Stimulated activated CD4-positive, alpha-beta T cell treated with anti-CD3 and anti-CD28 coated beads, Interleukin-4, amount 100 ng/mL, for 1 hour (primary cell): ENCODE data around the gene HS3ST2.
"Not testable (repeated sequence)": the region's sequence is repeated elsewhere in the genome, so short reads cannot be mapped to it uniquely, and the experiment has no call there.

Experiments used
- DNase-seq: peaks from one replicate; pipeline ENCODE4 v3.0.0-alpha.2; 2020

The HS3ST2 gene

GRCh38 chr16:22885951-22886350, 72.0 kb downstream of the HS3ST2 start:
- DNase-seq, result no peak

DNA sequence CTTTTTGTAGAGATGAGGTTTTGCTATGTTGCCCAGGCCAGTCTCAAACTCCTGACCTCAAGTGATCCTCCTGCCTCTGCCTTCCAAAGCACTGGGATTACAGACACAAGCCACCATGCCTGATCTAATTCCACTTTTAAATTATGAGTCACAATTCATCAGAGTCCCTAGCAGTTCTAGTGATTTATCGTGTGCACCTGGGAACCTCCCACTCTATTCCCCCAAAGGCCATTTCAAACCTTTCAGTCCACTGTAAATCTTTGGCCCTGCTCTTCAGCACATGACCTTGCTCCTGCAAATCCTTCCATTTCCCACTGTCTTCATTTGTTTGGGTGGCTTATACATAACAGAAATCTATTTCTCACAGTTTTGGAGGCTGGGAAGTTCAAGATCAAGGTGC, 73.0 kb downstream of the HS3ST2 start:
- DNase-seq, result no peak

GRCh38 chr16:22887445-22887844, 73.5 kb downstream of the HS3ST2 start:
- DNase-seq, result no peak

GRCh38 chr16:22888791-22889190, 74.8 kb downstream of the HS3ST2 start:
- DNase-seq, result no peak

DNA sequence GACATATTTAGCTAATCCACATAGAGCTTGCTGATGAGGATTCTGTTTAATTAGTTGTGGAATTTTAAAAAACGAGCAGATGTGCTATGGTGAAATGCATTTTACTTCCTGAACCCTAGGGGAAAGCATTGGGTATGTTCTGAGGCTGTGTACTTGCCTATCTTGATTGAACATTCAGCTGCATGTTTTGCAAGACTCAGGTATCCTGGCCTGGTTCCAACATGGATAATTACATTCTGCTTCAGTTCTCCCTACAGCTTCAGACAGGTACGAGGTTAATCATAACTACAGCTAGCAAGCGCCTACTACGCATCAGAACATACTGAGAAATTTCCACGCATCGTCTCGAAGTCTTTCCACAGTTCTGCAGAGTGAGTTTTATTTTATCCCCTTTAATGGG, 77.0 kb downstream of the HS3ST2 start:
- DNase-seq, result no peak

GRCh38 chr16:22897184-22897583, 83.2 kb downstream of the HS3ST2 start:
- DNase-seq, result no peak

- DNase-seq, result no peak
Measured at GRCh38 chr16:22898131-22898530, 84.2 kb downstream of the HS3ST2 start.

DNA sequence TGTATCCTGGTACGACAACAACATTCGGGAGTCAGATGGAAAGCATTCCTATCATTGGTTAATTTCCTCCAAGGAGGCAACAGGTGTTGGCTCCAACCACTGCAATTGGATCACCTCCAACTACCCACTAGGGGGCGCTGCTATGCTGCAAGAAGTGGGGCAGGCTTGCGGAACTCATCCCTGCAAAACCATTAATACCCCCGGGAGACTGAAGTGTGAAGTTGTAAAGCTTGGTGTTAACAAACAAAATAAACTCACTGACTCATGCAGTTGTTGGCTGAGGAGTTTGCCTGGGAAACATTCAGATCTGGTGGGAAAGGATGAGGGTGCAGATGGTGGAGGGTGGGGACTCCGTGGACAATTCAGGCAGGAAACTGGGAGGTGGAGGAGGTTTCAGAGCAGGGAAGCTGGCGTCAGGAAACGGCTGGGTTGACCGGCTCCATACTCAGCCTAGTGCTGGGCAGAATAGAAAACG, 84.9 kb downstream of the HS3ST2 start:
- DNase-seq, result peak; percentile 32

DNA sequence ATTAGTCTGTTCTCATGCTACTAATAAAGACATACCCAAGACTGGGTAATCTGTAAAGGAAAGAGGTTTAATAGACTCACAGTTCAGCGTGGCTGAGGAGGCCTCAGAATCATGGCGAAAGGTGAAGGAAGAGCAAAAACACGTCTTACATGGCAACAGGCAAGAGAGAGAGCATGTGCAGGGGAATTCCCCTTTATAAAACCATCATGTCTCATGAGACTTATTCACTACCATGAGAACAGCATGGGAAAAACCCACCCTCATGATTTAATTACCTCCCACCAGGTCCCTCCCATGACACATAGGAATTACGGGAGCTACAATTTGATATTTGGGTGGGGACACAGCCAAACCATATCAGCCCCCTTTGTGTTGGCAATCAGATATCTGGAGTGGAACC, 85.6 kb downstream of the HS3ST2 start:
- DNase-seq, result not testable (repeated sequence)

DNA sequence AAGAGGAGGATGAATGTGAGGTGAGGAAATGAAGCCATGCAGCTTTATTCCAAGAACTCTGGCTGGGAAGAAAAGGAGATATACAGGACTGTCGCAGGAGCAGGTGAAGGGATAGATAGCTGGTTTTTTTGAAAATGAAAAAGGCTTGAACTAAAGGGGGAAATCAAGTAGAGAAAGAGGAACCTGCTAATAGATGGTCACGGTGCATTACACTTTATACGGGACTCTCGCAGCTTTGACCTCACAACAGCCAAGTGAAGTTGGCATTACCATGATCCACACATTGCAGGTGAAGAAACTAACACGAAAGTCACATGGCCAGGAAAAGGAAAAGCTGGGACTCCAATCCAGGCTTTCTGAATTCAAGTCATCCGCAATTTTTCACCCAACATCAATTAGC, 86.9 kb downstream of the HS3ST2 start:
- no peak for DNase-seq

- no peak for DNase-seq
Measured at GRCh38 chr16:22901563-22901962, 87.6 kb downstream of the HS3ST2 start.

DNA sequence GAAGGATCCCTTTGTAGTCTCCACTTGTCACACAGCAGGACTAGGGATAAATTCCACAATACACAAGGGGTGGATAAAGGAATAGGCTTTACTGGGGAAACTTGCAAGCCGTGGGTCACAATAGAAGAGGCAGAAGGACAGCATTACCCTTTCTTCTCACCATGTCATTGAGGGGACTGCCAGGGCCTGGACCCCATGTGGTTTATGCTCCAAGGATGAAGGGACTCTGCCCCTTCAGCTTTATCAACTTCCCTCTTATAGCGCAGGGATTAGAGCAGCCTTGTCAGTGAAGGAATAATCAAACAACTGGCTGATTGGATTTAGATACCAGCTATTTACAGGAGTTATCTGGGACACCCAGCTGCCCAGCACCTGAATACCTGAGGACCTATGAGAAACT, 89.8 kb downstream of the HS3ST2 start:
- DNase-seq, result no peak

DNA sequence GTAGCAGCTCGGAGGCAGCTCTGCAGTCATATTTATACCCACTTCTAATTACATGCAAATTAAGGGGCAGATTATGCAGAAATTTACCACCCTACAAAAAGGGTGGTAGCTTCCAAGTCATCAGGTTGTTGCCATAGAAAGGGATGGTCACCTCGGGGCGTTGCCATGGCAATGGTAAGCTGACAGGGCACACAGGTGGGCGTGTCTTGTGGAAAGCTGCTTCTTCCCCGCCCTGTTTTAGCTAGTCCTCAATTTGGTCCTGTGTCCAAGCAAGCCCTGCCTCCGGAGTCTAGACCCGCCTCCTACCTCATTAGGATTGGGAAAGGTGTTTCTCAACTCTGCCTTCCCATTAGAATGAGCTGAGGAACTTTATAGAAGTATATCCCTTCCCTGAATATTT, 98.7 kb downstream of the HS3ST2 start:
- DNase-seq, result no peak

- DNase-seq, result no peak
Measured at GRCh38 chr16:22915003-22915402, 101.0 kb downstream of the HS3ST2 start.

- no peak for DNase-seq
Measured at GRCh38 chr16:22923491-22923890, 109.5 kb downstream of the HS3ST2 start.

GRCh38 chr16:22924492-22924891, 110.5 kb downstream of the HS3ST2 start:
- no peak for DNase-seq

- no peak for DNase-seq
Measured at GRCh38 chr16:22926105-22926751, 112.3 kb downstream of the HS3ST2 start.

DNA sequence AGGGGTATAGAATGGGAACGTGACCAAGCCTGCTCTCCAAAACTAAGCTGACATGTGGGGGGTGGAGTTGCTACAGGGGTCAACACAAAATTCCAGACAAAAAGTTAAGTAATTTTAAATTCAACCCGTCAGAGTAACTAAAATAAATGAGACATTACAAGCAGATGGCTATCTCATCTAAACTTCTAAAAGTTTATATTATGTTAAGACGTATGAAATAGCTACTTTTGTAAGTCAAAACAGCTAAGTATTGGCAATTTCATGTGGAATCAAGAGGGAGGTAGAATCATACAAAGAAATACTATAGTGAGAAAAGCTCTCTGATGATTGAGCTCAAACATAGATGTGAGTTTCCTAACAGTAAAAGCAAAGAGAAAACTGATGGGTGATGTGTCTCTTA, 113.3 kb downstream of the HS3ST2 start:
- no peak for DNase-seq

- DNase-seq, result no peak
Measured at GRCh38 chr16:22928882-22929435, 115.0 kb downstream of the HS3ST2 start.

DNA sequence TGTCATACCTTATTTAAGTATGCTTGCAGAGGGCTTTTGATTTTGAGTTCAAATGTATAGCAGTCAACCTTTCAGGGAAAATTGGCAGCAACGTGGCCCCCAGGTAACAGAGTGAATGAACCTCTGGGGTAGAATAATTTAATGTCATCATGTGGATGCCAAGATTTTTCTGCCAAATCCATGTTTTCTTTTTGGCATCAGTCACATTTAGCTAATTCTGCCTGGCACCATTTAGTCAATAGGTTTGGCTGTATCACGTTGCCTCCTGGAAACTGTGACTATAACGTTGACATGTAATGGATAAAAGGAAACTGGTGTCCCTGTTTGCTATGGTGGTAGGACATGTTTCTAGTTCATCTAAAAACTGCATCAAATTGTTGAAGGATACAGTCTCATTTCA, 115.5 kb downstream of the HS3ST2 start:
- no peak for DNase-seq

DNA sequence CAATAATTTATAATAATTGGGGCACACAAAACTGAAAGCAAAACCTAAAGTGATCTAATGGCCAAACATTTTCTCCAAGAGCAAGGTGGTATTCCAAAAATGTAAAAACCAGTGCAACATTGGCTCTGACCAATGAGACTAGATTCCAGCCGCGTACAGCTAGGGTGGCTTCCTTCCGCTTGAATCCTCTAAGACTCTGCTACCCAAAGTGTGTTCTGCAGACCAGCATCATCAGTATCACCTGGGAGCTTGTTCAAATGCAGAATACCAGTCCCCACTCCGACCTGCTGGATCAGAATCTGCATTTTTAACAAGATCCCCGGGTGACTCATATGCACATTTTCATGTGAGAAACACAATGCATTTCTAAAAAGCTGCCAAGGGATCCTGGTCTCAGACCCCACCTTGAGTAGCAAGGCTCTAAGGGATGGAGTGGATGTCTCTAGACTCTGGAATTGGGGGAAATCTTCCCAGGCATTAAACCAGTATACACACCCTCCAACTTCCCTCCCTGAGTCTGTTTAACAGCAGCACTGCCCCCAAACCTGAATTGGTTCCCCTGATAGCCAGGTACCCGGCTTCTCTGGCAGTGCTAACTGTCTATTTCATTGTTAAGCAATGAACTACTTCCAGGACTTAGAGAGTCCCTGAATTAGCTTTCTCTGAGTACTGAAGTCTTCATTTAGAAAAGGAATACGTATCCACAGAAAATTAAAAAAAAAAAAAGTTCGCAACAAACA, 118.2 kb downstream of the HS3ST2 start:
- no peak for DNase-seq

GRCh38 chr16:22933173-22933572, 119.2 kb downstream of the HS3ST2 start:
- no peak for DNase-seq

- no peak for DNase-seq
Measured at GRCh38 chr16:22934786-22935185, 120.8 kb downstream of the HS3ST2 start.

DNA sequence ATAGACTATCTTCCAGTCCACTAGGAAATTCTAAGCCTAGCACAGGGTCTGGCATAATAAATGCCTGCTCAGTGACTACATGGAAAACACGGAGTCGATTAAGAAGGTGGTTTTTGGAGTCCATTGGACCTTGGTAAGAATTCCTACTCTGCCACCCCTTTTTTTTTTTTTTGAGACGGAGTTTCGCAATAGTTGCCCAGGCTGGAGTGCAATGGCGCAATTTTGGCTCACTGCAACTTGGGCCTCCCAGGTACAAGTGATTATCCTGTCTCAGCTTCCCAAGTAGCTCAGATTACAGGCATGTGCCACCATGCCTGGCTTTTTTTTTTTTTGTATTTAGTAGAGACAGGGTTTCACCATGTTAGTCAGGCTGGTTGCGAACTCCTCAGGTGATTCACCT, 123.2 kb downstream of the HS3ST2 start:
- no peak for DNase-seq
